Glomerular visceral epithelial cell (primary cell): ENCODE measurements around the gene NT5DC1.

Source experiments
- DNase-seq: peaks from one replicate; pipeline ENCODE4 v3.0.0-alpha.2; 2016; ENCODE audit errors: extremely low spot score

The NT5DC1 gene

GRCh38 chr6:116136933-116137340, 36.3 kb downstream of the NT5DC1 start:
- no peak for DNase-seq

- DNase-seq, result no peak
These were observed 39.3 kb downstream of the NT5DC1 start for GRCh38 chr6:116139917-116140316.

GRCh38 chr6:116144605-116145004, 44.0 kb downstream of the NT5DC1 start:
- peak; percentile 74 for DNase-seq

GRCh38 chr6:116145803-116146675, 45.4 kb downstream of the NT5DC1 start:
- no peak for DNase-seq

- no peak for DNase-seq
These were observed 52.0 kb downstream of the NT5DC1 start for GRCh38 chr6:116152620-116153019.

GRCh38 chr6:116154887-116155286, 54.2 kb downstream of the NT5DC1 start:
- DNase-seq, result no peak

GRCh38 chr6:116156405-116157326, 56.0 kb downstream of the NT5DC1 start:
- no peak for DNase-seq

GRCh38 chr6:116157391-116157790, 56.7 kb downstream of the NT5DC1 start:
- DNase-seq, result no peak

GRCh38 chr6:116158641-116159040, 58.0 kb downstream of the NT5DC1 start:
- no peak for DNase-seq

- DNase-seq, result no peak
These were observed 59.3 kb downstream of the NT5DC1 start for GRCh38 chr6:116159782-116160524.

- no peak for DNase-seq
These were observed 64.9 kb downstream of the NT5DC1 start for GRCh38 chr6:116165596-116165995.

- no peak for DNase-seq
These were observed 65.7 kb downstream of the NT5DC1 start for GRCh38 chr6:116166369-116166768.

- no peak for DNase-seq
These were observed 67.5 kb downstream of the NT5DC1 start for GRCh38 chr6:116168148-116168547.

- no peak for DNase-seq
These were observed 69.2 kb downstream of the NT5DC1 start for GRCh38 chr6:116169880-116170279.

- DNase-seq, result no peak
These were observed 69.9 kb downstream of the NT5DC1 start for GRCh38 chr6:116170358-116171057.

- no peak for DNase-seq
These were observed 73.3 kb downstream of the NT5DC1 start for GRCh38 chr6:116173928-116174327.

GRCh38 chr6:116175344-116175743, 74.7 kb downstream of the NT5DC1 start:
- DNase-seq, result no peak

- no peak for DNase-seq
These were observed 75.9 kb downstream of the NT5DC1 start for GRCh38 chr6:116176596-116176995.

- no peak for DNase-seq
These were observed 79.7 kb downstream of the NT5DC1 start for GRCh38 chr6:116180375-116180774.

GRCh38 chr6:116189472-116189871, 88.8 kb downstream of the NT5DC1 start:
- no peak for DNase-seq

- DNase-seq, result peak; percentile 80
These were observed 89.9 kb downstream of the NT5DC1 start for GRCh38 chr6:116190550-116190949.
